Measurements from ENCODE around the gene CCDC170.

The CCDC170 gene

DNA sequence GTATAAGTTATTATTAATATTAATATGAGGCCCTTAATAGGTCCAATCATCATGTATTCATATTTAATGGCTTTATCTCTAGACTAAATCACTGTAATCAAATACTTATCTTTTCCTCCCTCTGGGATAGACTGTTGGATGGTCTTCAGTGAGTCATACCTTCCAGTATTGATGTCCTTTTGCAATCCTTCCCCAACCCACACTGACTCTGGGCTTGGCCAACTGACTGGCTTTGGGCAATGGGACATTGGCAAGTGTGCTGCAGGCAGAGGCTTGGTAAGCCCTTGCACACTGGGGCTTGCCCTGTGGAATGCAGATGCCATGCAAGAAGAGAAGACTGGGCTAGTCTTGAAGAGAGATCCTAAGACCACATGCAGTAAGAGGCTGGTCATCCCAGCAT, 136.6 kb downstream of the CCDC170 start:
- TF ChIP-seq, protein P1, sequence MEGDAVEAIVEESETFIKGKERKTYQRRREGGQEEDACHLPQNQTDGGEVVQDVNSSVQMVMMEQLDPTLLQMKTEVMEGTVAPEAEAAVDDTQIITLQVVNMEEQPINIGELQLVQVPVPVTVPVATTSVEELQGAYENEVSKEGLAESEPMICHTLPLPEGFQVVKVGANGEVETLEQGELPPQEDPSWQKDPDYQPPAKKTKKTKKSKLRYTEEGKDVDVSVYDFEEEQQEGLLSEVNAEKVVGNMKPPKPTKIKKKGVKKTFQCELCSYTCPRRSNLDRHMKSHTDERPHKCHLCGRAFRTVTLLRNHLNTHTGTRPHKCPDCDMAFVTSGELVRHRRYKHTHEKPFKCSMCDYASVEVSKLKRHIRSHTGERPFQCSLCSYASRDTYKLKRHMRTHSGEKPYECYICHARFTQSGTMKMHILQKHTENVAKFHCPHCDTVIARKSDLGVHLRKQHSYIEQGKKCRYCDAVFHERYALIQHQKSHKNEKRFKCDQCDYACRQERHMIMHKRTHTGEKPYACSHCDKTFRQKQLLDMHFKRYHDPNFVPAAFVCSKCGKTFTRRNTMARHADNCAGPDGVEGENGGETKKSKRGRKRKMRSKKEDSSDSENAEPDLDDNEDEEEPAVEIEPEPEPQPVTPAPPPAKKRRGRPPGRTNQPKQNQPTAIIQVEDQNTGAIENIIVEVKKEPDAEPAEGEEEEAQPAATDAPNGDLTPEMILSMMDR (IDR thresholded peaks at IDR 0.05; ENCODE audit: low read depth, low read length), result no peak
- H3K4me3 ChIP-seq (replicated peaks in 1 of 2; ENCODE audit: low read depth in 2 of 2, low read length in 2 of 2), result no peak overlapping the region
- no peak for DNase-seq (ENCODE audit: low read depth in 2 of 2)

- TF ChIP-seq, protein P1 (IDR thresholded peaks at IDR 0.05; ENCODE audit: low read depth, low read length), result no peak
- no peak overlapping the region for H3K4me3 ChIP-seq (replicated peaks in 1 of 2; ENCODE audit: low read depth in 2 of 2, low read length in 2 of 2)
- DNase-seq (ENCODE audit: low read depth in 2 of 2), result no peak
Measured at GRCh38 chr6:151630991-151631655, 137.3 kb downstream of the CCDC170 start.

- no peak for DNase-seq (ENCODE audit: low read depth in 2 of 2)
- no peak overlapping the region for H3K4me3 ChIP-seq (replicated peaks in 1 of 2; ENCODE audit: low read depth in 2 of 2, low read length in 2 of 2)
- TF ChIP-seq, protein P1 (IDR thresholded peaks at IDR 0.05; ENCODE audit: low read depth, low read length), result no peak
Measured at GRCh38 chr6:151632415-151632987, 138.7 kb downstream of the CCDC170 start.

DNA sequence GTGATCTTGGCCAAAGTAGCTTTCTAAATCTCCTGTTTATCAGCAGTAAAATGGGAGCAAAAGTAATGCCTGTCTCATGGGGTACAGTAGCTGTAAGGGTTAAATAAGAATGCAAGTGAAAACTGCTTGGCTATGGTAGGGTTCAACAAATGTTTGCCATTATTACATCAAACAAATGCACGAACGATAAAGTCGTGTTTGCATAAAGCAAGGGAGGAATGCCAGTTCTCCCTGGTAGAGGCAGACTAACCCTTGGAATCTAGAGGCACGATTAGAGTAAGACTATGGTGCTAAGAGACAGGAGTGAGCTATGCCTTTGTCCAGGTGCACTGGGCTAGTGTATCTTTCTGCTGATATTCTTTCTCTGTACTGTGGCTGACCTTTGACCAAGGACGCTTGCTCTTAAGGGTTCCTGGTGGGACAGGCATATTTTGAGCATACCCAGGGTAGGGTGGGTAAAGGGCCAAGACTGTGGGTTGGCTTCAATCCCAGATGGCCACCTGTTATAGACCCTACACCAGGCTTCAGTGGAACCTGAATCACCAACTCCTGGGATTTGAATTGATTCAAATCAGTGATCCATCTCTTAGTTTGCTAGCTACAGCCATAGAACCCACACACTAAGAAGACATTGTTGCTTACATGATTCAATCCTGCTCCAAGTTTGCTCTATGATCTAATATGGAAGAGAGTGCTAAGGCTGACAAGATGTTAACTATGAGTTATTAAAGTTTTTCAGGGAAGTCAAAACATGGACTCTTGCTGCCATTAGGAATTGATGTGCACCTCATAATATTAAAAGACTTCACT, 139.9 kb downstream of the CCDC170 start:
- no peak for DNase-seq (ENCODE audit: low read depth in 2 of 2)
- H3K4me3 ChIP-seq (replicated peaks in 1 of 2; ENCODE audit: low read depth in 2 of 2, low read length in 2 of 2), result no peak overlapping the region
- TF ChIP-seq, protein P1 (IDR thresholded peaks at IDR 0.05; ENCODE audit: low read depth, low read length), result no peak

- DNase-seq (ENCODE audit: low read depth in 2 of 2), result no peak
- no peak overlapping the region for H3K4me3 ChIP-seq (replicated peaks in 1 of 2; ENCODE audit: low read depth in 2 of 2, low read length in 2 of 2)
- TF ChIP-seq, protein P1 (IDR thresholded peaks at IDR 0.05; ENCODE audit: low read depth, low read length), result no peak
Measured at GRCh38 chr6:151634336-151634720, 140.5 kb downstream of the CCDC170 start.

DNA sequence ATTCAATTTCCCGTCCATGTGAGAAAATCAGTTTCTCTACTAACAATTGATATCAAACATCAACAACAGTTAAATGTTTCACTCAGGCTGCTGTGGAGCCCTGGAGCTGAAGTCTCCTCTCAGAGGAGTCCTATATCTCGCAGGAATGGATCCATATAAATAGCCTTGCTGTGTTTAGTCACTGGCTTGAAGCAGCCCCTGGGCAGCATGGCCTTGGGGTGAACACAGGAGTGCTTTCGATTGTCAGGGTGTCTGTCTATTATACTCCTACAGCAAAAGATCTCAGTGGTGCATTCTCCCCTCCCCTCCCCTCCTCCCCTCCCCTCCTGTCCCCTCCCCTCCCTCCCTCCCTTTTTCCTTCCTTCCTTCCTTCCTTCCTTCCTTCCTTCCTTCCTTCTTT, 141.9 kb downstream of the CCDC170 start:
- TF ChIP-seq, protein P1 (IDR thresholded peaks at IDR 0.05; ENCODE audit: low read depth, low read length), result no peak
- DNase-seq (ENCODE audit: low read depth in 2 of 2), result no peak
- H3K4me3 ChIP-seq (replicated peaks in 1 of 2; ENCODE audit: low read depth in 2 of 2, low read length in 2 of 2), result no peak overlapping the region

Measured in cardiac fibroblast (primary cell).